H1 (cell line): ENCODE data around the gene HEPHL1. TPM values are rescaled to one million over a fixed set of nuclear protein-coding genes. Genes with fewer than 3 reads are reported as not detected.

Experiments
- CTCF ChIA-PET: fragments of 300-600 bp; sonication (Branson Sonifier 250); formaldehyde crosslinking; loops from one replicate; lab custom pipeline; 2021; ENCODE audit not compliant: partially characterized antibody; lab: Charles Lee
- POLR2A ChIA-PET: fragments of 300-600 bp; sonication (Branson Sonifier 250); formaldehyde crosslinking; loops from one replicate; lab custom pipeline; 2021; ENCODE audit warnings: inconsistent platforms; ENCODE audit not compliant: partially characterized antibody; lab: Charles Lee
- DNase-seq, 2 experiments: peaks; one replicate each; pipeline versions ENCODE4 v3.0.0 to v3.0.0-alpha.2; 2010 to 2022; ENCODE audit warnings: low spot score in 2 of 2, low read depth in 1 of 2, mixed read lengths in 1 of 2
- FAIRE-seq: peaks from 2 replicates; lab custom pipeline; 2011; peaks lifted over from hg19 to GRCh38; lab: Jason Lieb, UNC
- H2AFZ ChIP-seq: 2 replicates; pipeline ENCODE4 v1.8.1; 2012; ENCODE audit warnings: low read length, inconsistent platforms
- H2AK5ac ChIP-seq: 2 replicates; pipeline ENCODE4 v1.6.1; 2013; ENCODE audit warnings: low read depth, low read length
- H2BK120ac ChIP-seq: replicated peaks from 2 replicates; pipeline ENCODE3; 2013; ENCODE audit warnings: low read depth, low read length, inconsistent platforms
- H2BK12ac ChIP-seq: 2 replicates; pipeline ENCODE4 v1.6.1; 2013; ENCODE audit warnings: low read depth, low read length
- H2BK15ac ChIP-seq: 2 replicates; pipeline ENCODE4 v1.6.1; 2013; ENCODE audit warnings: low read length
- H2BK20ac ChIP-seq: 2 replicates; pipeline ENCODE4 v1.6.1; 2013; ENCODE audit warnings: low read length
- H2BK5ac ChIP-seq: 2 replicates; pipeline ENCODE4 v1.6.1; 2013; ENCODE audit warnings: low read depth, low read length
- H3K14ac ChIP-seq: 2 replicates; pipeline ENCODE4 v1.6.1; 2013; ENCODE audit warnings: inconsistent platforms; ENCODE audit not compliant: insufficient read length
- H3K18ac ChIP-seq: 2 replicates; pipeline ENCODE4 v1.6.1; 2013; ENCODE audit warnings: low read length; ENCODE audit errors: extremely low read depth
- H3K23ac ChIP-seq: 2 replicates; pipeline ENCODE4 v1.6.1; 2013; ENCODE audit warnings: inconsistent platforms; ENCODE audit not compliant: insufficient read length
- H3K23me2 ChIP-seq: 2 replicates; pipeline ENCODE4 v1.6.1; 2013; ENCODE audit warnings: low read depth, low read length
- H3K27ac ChIP-seq: 2 replicates; pipeline ENCODE4 v1.6.1; 2011; ENCODE audit warnings: low read depth, low read length, inconsistent platforms
- H3K27me3 ChIP-seq, 4 experiments: replicated peaks in 1 of 4; 1 replicate in 1 of 4; 2 replicates in 3 of 4; pipeline versions ENCODE4 v1.6.1 to v1.8.1; 2011 to 2013; ENCODE audit warnings: low read length in 3 of 4, mild to moderate bottlenecking in 3 of 4, inconsistent platforms in 2 of 4, mixed read lengths in 2 of 4, moderate library complexity in 1 of 4; ENCODE audit not compliant: control insufficient read depth in 3 of 4, insufficient read depth in 3 of 4; ENCODE audit errors: extremely low read depth in 1 of 4
- H3K36me3 ChIP-seq, 4 experiments: 2 replicates each; pipeline versions ENCODE4 v1.6.1 to v1.8.1; 2011 to 2013; ENCODE audit warnings: mild to moderate bottlenecking in 4 of 4, low read length in 3 of 4, moderate library complexity in 2 of 4, control low read depth in 1 of 4, inconsistent platforms in 1 of 4; ENCODE audit not compliant: insufficient read depth in 4 of 4, control insufficient read depth in 2 of 4
- H3K4ac ChIP-seq: replicated peaks from 2 replicates; pipeline ENCODE3; 2013; ENCODE audit warnings: low read length, low read depth, mixed read lengths, inconsistent platforms; ENCODE audit not compliant: insufficient read length
- H3K4me1 ChIP-seq, 4 experiments: replicated peaks in 1 of 4; 1 replicate in 1 of 4; 2 replicates in 3 of 4; pipeline versions ENCODE4 v1.6.1 to v1.8.1; 2011 to 2013; ENCODE audit warnings: low read length in 3 of 4, inconsistent platforms in 2 of 4, mixed read lengths in 1 of 4; ENCODE audit not compliant: insufficient read depth in 4 of 4, control insufficient read depth in 3 of 4
- H3K4me2 ChIP-seq, 2 experiments: 2 replicates each; pipeline versions ENCODE4 v1.6.1 to v1.8.1; 2011 to 2013; ENCODE audit warnings: low read depth in 2 of 2, low read length in 2 of 2, control low read depth in 1 of 2, inconsistent platforms in 1 of 2, mild to moderate bottlenecking in 1 of 2; ENCODE audit not compliant: insufficient read depth in 1 of 2
- H3K4me3 ChIP-seq, 4 experiments: fragments of 200-600, 300-600 bp in 1 of 4; sonication (generic), shearing (Covaris generic), sonication (Bioruptor Twin) in 1 of 4; 2 replicates each; pipeline versions ENCODE4 v1.5.1 to v1.8.1; 2011 to 2016; ENCODE audit warnings: low read length in 4 of 4, low read depth in 3 of 4, control low read depth in 2 of 4, inconsistent platforms in 2 of 4, mild to moderate bottlenecking in 2 of 4, mixed read lengths in 1 of 4, moderate library complexity in 1 of 4; ENCODE audit not compliant: insufficient read depth in 2 of 4; ENCODE audit errors: extremely low read depth in 1 of 4
- H3K56ac ChIP-seq: replicated peaks from 2 replicates; pipeline ENCODE3; 2013; ENCODE audit warnings: low read depth, mild to moderate bottlenecking, mixed read lengths, low read length, inconsistent platforms; ENCODE audit not compliant: insufficient read length
- H3K79me1 ChIP-seq: 2 replicates; pipeline ENCODE4 v1.6.1; 2013; ENCODE audit warnings: low read depth, low read length, control low read depth
- H3K79me2 ChIP-seq, 2 experiments: 2 replicates each; pipeline versions ENCODE4 v1.6.1 to v1.8.1; 2012 to 2013; ENCODE audit warnings: low read length in 2 of 2, mild to moderate bottlenecking in 2 of 2, inconsistent platforms in 1 of 2; ENCODE audit not compliant: insufficient read depth in 2 of 2, control insufficient read depth in 1 of 2
- H3K9ac ChIP-seq, 4 experiments: replicated peaks in 1 of 4; 1 replicate in 1 of 4; 2 replicates in 3 of 4; pipeline versions ENCODE4 v1.6.1 to v1.8.1; 2011 to 2013; ENCODE audit warnings: low read depth in 3 of 4, low read length in 3 of 4, control low read depth in 2 of 4, mild to moderate bottlenecking in 2 of 4, moderate library complexity in 2 of 4, inconsistent platforms in 1 of 4; ENCODE audit errors: extremely low read depth in 1 of 4
- H3K9me3 ChIP-seq, 2 experiments: 2 replicates each; pipeline versions ENCODE4 v1.6.1 to v1.8.1; 2012 to 2013; ENCODE audit warnings: mild to moderate bottlenecking in 2 of 2, moderate library complexity in 2 of 2, control low read depth in 1 of 2, inconsistent platforms in 1 of 2, low read depth in 1 of 2, low read length in 1 of 2, mixed read lengths in 1 of 2; ENCODE audit not compliant: insufficient read depth in 2 of 2
- H4K20me1 ChIP-seq, 2 experiments: replicated peaks in 1 of 2; 2 replicates each; pipeline versions ENCODE3 to v1.8.1; 2011 to 2013; ENCODE audit warnings: inconsistent platforms in 2 of 2, low read length in 2 of 2, mild to moderate bottlenecking in 1 of 2; ENCODE audit not compliant: insufficient read depth in 2 of 2, control insufficient read depth in 1 of 2
- H4K5ac ChIP-seq: 2 replicates; pipeline ENCODE4 v1.6.1; 2013; ENCODE audit warnings: low read length, low read depth, mixed read lengths, inconsistent platforms; ENCODE audit not compliant: insufficient read length
- H4K8ac ChIP-seq: 2 replicates; pipeline ENCODE4 v1.8.0; 2013; ENCODE audit warnings: mild to moderate bottlenecking, moderate library complexity, low read length, inconsistent platforms; ENCODE audit not compliant: insufficient read depth; ENCODE audit errors: extremely low read depth
- H4K91ac ChIP-seq: replicated peaks from 2 replicates; pipeline ENCODE3; 2013; ENCODE audit warnings: low read length, mixed read lengths, inconsistent platforms; ENCODE audit not compliant: insufficient read length
- PHF8 ChIP-seq: fragments of 200-600 bp; sonication (generic); conservative IDR thresholded peaks from 2 replicates; pipeline ENCODE4 v1.7.1; 2012; ENCODE audit warnings: low read depth, mild to moderate bottlenecking, inconsistent platforms, low read length, moderate library complexity
- RAD21 ChIP-seq, 2 experiments: IDR thresholded peaks in 1 of 2; conservative IDR thresholded peaks in 1 of 2; 2 replicates each; pipeline ENCODE4 v1.6.1; 2011; ENCODE audit warnings: low read depth in 2 of 2, low read length in 2 of 2, improper control_type of control experiment in 1 of 2, inconsistent platforms in 1 of 2, mild to moderate bottlenecking in 1 of 2, moderate library complexity in 1 of 2
- SIN3A ChIP-seq, 2 experiments: IDR thresholded peaks in 1 of 2; conservative IDR thresholded peaks in 1 of 2; 2 replicates each; pipeline ENCODE4 v1.6.1; 2011 to 2012; ENCODE audit warnings: low read length in 2 of 2, improper control_type of control experiment in 1 of 2, low read depth in 1 of 2, mild to moderate bottlenecking in 1 of 2
- WGBS, 2 experiments: shearing (Covaris generic) in 1 of 2; methylation state at CpG; one replicate each; pipeline versions ENCODE4 v1.1.6 to v1.1.7; 2013 to 2015; ENCODE audit warnings: low lambda C conversion rate in 2 of 2, mixed read lengths in 2 of 2, inconsistent platforms in 1 of 2, low coverage in 1 of 2, missing lambda C conversion rate in 1 of 2; ENCODE audit not compliant: insufficient replicate concordance in 2 of 2, insufficient coverage in 1 of 2, insufficient read length in 1 of 2; ENCODE audit errors: extremely low coverage in 1 of 2, missing lambda C conversion rate in 1 of 2; 5-methylcytosine and 5-hydroxymethylcytosine counted together
- polyA plus RNA-seq, 7 experiments: library from polyadenylated mRNA; depleted of rRNA in 3 of 7; stranded (reverse) in 5 of 7; unstranded in 2 of 7; fragments of >200 nt in 5 of 7; fragments of 200-250 nt in 2 of 7; gene quantifications; 1 replicate in 5 of 7; 2 replicates in 1 of 7; 4 replicates in 1 of 7; pipeline versions ENCODE4 v1.2.1 to v1.2.3, GENCODE V29; 2011 to 2013; ENCODE audit warnings: missing spikeins in 2 of 7, mixed read lengths in 2 of 7
- total RNA-seq: library from RNA; stranded (reverse); fragmentation: NEBNext Ultra II Directional; extraction: Animal tissue kit (Norgen Biotek cat#: 25700); gene quantifications from 2 replicates; pipeline ENCODE4 v1.2.1, GENCODE V29; 2021

HEPHL1 gene
- total and polyA plus RNA-seq, 2 of the 8 experiments (the other 6 are each of a cell fraction or from before 2014, with no cell fraction given), result 0.09 to 0.11 TPM

- Histone ChIP-seq H3K23me2 (no peaks in the 10 kb centered on the region), H3K36me3 (no peaks in the 10 kb centered on the region), H3K9me3 (no peaks in the 10 kb centered on the region; a peak in 1 of 4 replicates), H3K4me3 (no peak overlapping the region), H3K14ac (no peak overlapping the region), H2BK20ac (no peak overlapping the region), H4K91ac (no peak overlapping the region), H4K8ac (no peak overlapping the region), H4K20me1 (no peaks in the 10 kb centered on the region), H3K79me2 (no peaks in the 10 kb centered on the region), H2AFZ (no peak overlapping the region), H3K56ac (no peak overlapping the region), H3K4me2 (no peak overlapping the region), H4K5ac (no peak overlapping the region), H3K23ac (no peak overlapping the region), H2BK15ac (no peak overlapping the region), H2BK120ac (no peak overlapping the region), H3K27me3 (no peaks in the 10 kb centered on the region), H3K27ac (no peak overlapping the region), H3K79me1 (no peaks in the 10 kb centered on the region), H3K4ac (no peak overlapping the region), H3K9ac (no peak overlapping the region), H2BK5ac (no peak overlapping the region), H2AK5ac (no peak overlapping the region), H3K4me1 (peaks cover 0 to 3% (median 0%) of the 10 kb centered on the region in 4 experiments; a peak in 2 of 7 replicates), H2BK12ac (no peak overlapping the region), H3K18ac (no peak overlapping the region)
- FAIRE-seq (no peak), DNase-seq (no peak)
- 96% methylated on average over 1 of the region's 1 CpG; no CpG with 5 or more reads in 1 of the 2 experiments for WGBS, 2 experiments
- POLR2A ChIA-PET, result no interaction called here
- CTCF ChIA-PET, result no interaction called here
- TF ChIP-seq PHF8 (no peak), RAD21 (IDR thresholded peaks at IDR 0.05 in 1 of 2, conservative IDR thresholded peaks at IDR 0.05 in 1 of 2; ENCODE audit: low read depth in 2 of 2, low read length in 2 of 2) (peak; percentile 20 to 23; a peak in 1 of 4 replicates), SIN3A (conservative IDR thresholded peaks at IDR 0.05 in 1 of 2, IDR thresholded peaks at IDR 0.05 in 1 of 2; ENCODE audit: low read depth in 1 of 2, low read length in 2 of 2) (no peak)
Measured at GRCh38 chr11:94107363-94107762, 86.2 kb downstream of the HEPHL1 start.
